OCI-LY1 (cell line): ENCODE results near the gene C10orf120.

Experiments
- EZH2 ChIP-seq: fragments of 200-600 bp; sonication (generic), shearing (Covaris generic); IDR thresholded peaks from 2 replicates; pipeline ENCODE4 v1.8.0; 2017; ENCODE audit warnings: borderline replicate concordance, mixed run types, mild to moderate bottlenecking, antibody characterized with exemption, low read length, moderate library complexity, mixed read lengths
- TF ChIP-seq, protein P1 (sequence below): fragments of 200-600 bp; sonication (generic), shearing (Covaris generic); IDR thresholded peaks from 2 replicates; pipeline ENCODE4 v1.5.1; 2017; ENCODE audit warnings: mild to moderate bottlenecking, antibody characterized with exemption, low read length, moderate library complexity, mixed read lengths

DNA sequence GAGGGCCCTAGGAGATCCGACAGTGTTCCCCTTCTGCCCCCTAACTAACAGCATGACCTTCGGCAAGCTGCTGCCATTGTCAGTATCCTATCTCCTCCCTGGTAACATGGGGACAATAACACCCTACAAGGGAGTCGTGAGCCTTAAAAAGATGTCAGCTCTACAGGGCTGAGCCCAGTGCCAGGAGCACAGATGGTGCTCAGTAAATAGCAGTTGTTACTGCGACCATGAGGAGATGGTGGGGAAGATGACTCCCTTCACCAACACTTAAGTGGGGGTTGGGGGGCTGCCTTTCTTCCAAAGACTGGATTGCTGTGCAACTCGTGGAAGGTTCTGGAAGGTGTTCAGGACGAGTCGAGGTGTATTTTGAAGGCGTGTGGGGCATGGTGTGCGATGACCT lies 29.5 kb upstream of the C10orf120 start:
- TF ChIP-seq, protein P1, sequence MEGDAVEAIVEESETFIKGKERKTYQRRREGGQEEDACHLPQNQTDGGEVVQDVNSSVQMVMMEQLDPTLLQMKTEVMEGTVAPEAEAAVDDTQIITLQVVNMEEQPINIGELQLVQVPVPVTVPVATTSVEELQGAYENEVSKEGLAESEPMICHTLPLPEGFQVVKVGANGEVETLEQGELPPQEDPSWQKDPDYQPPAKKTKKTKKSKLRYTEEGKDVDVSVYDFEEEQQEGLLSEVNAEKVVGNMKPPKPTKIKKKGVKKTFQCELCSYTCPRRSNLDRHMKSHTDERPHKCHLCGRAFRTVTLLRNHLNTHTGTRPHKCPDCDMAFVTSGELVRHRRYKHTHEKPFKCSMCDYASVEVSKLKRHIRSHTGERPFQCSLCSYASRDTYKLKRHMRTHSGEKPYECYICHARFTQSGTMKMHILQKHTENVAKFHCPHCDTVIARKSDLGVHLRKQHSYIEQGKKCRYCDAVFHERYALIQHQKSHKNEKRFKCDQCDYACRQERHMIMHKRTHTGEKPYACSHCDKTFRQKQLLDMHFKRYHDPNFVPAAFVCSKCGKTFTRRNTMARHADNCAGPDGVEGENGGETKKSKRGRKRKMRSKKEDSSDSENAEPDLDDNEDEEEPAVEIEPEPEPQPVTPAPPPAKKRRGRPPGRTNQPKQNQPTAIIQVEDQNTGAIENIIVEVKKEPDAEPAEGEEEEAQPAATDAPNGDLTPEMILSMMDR: no peak
- TF ChIP-seq EZH2: no peak
